Measurements from ENCODE around the gene NACC2. TPM values are rescaled to one million over a fixed set of nuclear protein-coding genes. Genes with fewer than 3 reads are reported as not detected.
A peak's percentile ranks its signal among the peaks of the same experiment; 100 is the strongest.

The NACC2 gene
- total RNA-seq, 1 experiment from 2014 or later, result 24.8 TPM

- intact Hi-C loops (cut with micrococcal nuclease; ENCODE audit: unreplicated experiment), result no loop called here
- BruUV-seq (replicated peaks), result no TSS peak
- no peak for TF ChIP-seq CTCF (IDR thresholded peaks at IDR 0.05; ENCODE audit: unreplicated experiment)
- DNase-seq, result no peak
- Mint-ChIP-seq H3K9me3 (ENCODE audit: low read depth, unreplicated experiment) (no peaks in the 10 kb centered on the region), H3K27ac (ENCODE audit: unreplicated experiment) (no peak overlapping the region), H3K4me3 (ENCODE audit: low read depth, unreplicated experiment) (no peak overlapping the region), H3K27me3 (ENCODE audit: unreplicated experiment) (peaks cover 43% of the 10 kb centered on the region), H3K36me3 (ENCODE audit: insufficient read depth, unreplicated experiment) (no peaks in the 10 kb centered on the region), H3K4me1 (ENCODE audit: low read depth, unreplicated experiment) (no peaks in the 10 kb centered on the region)
- CTCF ChIA-PET, result interaction anchor here (0.7 kb wide), 1 partner anchor 154 kb away, joined by 3 read pairs; no protein-coding TSS in a partner anchor
These were observed 119.3 kb downstream of the NACC2 start for GRCh38 chr9:135975834-135976233.

GRCh38 chr9:135974220-135974573, 120.9 kb downstream of the NACC2 start:
- no peak overlapping the region for H3K4me3 Mint-ChIP-seq (ENCODE audit: low read depth, unreplicated experiment)
- intact Hi-C loops (cut with micrococcal nuclease; ENCODE audit: unreplicated experiment), result no loop called here

GRCh38 chr9:135973277-135974219, 121.5 kb downstream of the NACC2 start:
- DNase-seq, result no peak
- no peaks in the 10 kb centered on the region for H3K9me3 Mint-ChIP-seq (ENCODE audit: low read depth, unreplicated experiment)
- H3K27ac Mint-ChIP-seq (ENCODE audit: unreplicated experiment), result no peak overlapping the region
- no peaks in the 10 kb centered on the region for H3K36me3 Mint-ChIP-seq (ENCODE audit: insufficient read depth, unreplicated experiment)
- BruUV-seq (replicated peaks), result no TSS peak
- intact Hi-C loops (cut with micrococcal nuclease; ENCODE audit: unreplicated experiment), result no loop called here
- TF ChIP-seq CTCF (IDR thresholded peaks at IDR 0.05; ENCODE audit: unreplicated experiment), result no peak
- no peaks in the 10 kb centered on the region for H3K4me1 Mint-ChIP-seq (ENCODE audit: low read depth, unreplicated experiment)
- H3K27me3 Mint-ChIP-seq (ENCODE audit: unreplicated experiment), result peaks cover 60% of the 10 kb centered on the region
- CTCF ChIA-PET, result no interaction called here
- no peak overlapping the region for H3K4me3 Mint-ChIP-seq (ENCODE audit: low read depth, unreplicated experiment)

More at GRCh38 chr9:135974220-135974573, 120.9 kb downstream of the NACC2 start:
- Mint-ChIP-seq H3K27me3 (ENCODE audit: unreplicated experiment) (peaks cover 54% of the 10 kb centered on the region), H3K36me3 (ENCODE audit: insufficient read depth, unreplicated experiment) (no peaks in the 10 kb centered on the region), H3K27ac (ENCODE audit: unreplicated experiment) (no peak overlapping the region), H3K9me3 (ENCODE audit: low read depth, unreplicated experiment) (no peaks in the 10 kb centered on the region), H3K4me1 (ENCODE audit: low read depth, unreplicated experiment) (no peaks in the 10 kb centered on the region)
- no peak for TF ChIP-seq CTCF (IDR thresholded peaks at IDR 0.05; ENCODE audit: unreplicated experiment)
- CTCF ChIA-PET, result no interaction called here
- DNase-seq, result no peak
- no TSS peak for BruUV-seq (replicated peaks)

- H3K4me1 Mint-ChIP-seq (ENCODE audit: low read depth, unreplicated experiment), result no peaks in the 10 kb centered on the region
These were observed 123.2 kb downstream of the NACC2 start for GRCh38 chr9:135971892-135972291.

More at GRCh38 chr9:135971892-135972291, 123.2 kb downstream of the NACC2 start:
- intact Hi-C loops (cut with micrococcal nuclease; ENCODE audit: unreplicated experiment), result no loop called here
- CTCF ChIA-PET, result no interaction called here
- no peaks in the 10 kb centered on the region for H3K9me3 Mint-ChIP-seq (ENCODE audit: low read depth, unreplicated experiment)
- no peak for TF ChIP-seq CTCF (IDR thresholded peaks at IDR 0.05; ENCODE audit: unreplicated experiment)
- no peak overlapping the region for H3K4me3 Mint-ChIP-seq (ENCODE audit: low read depth, unreplicated experiment)
- BruUV-seq (replicated peaks), result no TSS peak
- H3K27me3 Mint-ChIP-seq (ENCODE audit: unreplicated experiment), result peaks cover 64% of the 10 kb centered on the region
- no peak overlapping the region for H3K27ac Mint-ChIP-seq (ENCODE audit: unreplicated experiment)
- H3K36me3 Mint-ChIP-seq (ENCODE audit: insufficient read depth, unreplicated experiment), result peaks cover 4% of the 10 kb centered on the region
- peak; percentile 87 for DNase-seq

All from Calu3 (cell line).